GM19023 (cell line): Measurements from ENCODE around the gene KRTAP12-3.

Source experiments
- ATAC-seq: cut with Tn5 transposase; IDR thresholded peaks from one replicate; pipeline ENCODE4 v1.9.1; 2021; ENCODE audit warnings: mild to moderate bottlenecking, moderate library complexity; ENCODE audit not compliant: unreplicated experiment

Gene KRTAP12-3

GRCh38 chr21:44701023-44701400 lies 43.3 kb downstream of the KRTAP12-3 start:
- no peak for ATAC-seq

GRCh38 chr21:44701541-44701940 lies 43.8 kb downstream of the KRTAP12-3 start:
- ATAC-seq = no peak

GRCh38 chr21:44702111-44702972 lies 44.6 kb downstream of the KRTAP12-3 start:
- ATAC-seq = no peak

- no peak for ATAC-seq
Measured at GRCh38 chr21:44702973-44703730, 45.4 kb downstream of the KRTAP12-3 start.

GRCh38 chr21:44703731-44704635 lies 46.3 kb downstream of the KRTAP12-3 start:
- no peak for ATAC-seq

GRCh38 chr21:44704636-44705001 lies 46.9 kb downstream of the KRTAP12-3 start:
- ATAC-seq = no peak

- ATAC-seq = no peak
Measured at GRCh38 chr21:44706026-44706705, 48.4 kb downstream of the KRTAP12-3 start.

- no peak for ATAC-seq
Measured at GRCh38 chr21:44706706-44707581, 49.2 kb downstream of the KRTAP12-3 start.
